Measurements from ENCODE around the gene WDHD1. TPM values are rescaled to one million over a fixed set of nuclear protein-coding genes. Genes with fewer than 3 reads are reported as not detected.
"Not testable (repeated sequence)": the region's sequence is repeated elsewhere in the genome, so short reads cannot be mapped to it uniquely, and the experiment has no call there.

The WDHD1 gene
- total RNA-seq, 1 donor from 2014 or later, result 8.7 TPM

- ATAC-seq, result not testable (repeated sequence)
Measured at GRCh38 chr14:54953609-54954008, 73.3 kb downstream of the WDHD1 start.

DNA sequence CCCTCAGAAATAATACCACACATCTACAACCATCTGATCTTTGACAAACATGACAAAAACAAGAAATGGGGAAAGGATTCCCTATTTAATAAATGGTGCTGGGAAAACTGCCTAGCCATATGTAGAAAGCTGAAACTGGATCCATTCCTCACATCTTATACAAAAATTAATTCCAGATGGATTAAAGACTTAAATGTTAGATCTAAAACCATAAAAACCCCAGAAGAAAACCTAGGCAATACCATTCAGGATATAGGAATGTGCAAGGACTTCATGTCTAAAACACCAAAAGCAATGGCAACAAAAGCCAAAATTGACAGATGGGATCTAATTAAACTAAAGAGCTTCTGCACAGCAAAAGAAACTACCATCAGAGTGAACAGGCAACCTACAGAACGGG is 74.1 kb downstream of the WDHD1 start:
- not testable (repeated sequence) for ATAC-seq

GRCh38 chr14:54947230-54947629 is 79.7 kb downstream of the WDHD1 start:
- no peak for ATAC-seq

- ATAC-seq, result no peak
Measured at GRCh38 chr14:54946500-54946899, 80.4 kb downstream of the WDHD1 start.

DNA sequence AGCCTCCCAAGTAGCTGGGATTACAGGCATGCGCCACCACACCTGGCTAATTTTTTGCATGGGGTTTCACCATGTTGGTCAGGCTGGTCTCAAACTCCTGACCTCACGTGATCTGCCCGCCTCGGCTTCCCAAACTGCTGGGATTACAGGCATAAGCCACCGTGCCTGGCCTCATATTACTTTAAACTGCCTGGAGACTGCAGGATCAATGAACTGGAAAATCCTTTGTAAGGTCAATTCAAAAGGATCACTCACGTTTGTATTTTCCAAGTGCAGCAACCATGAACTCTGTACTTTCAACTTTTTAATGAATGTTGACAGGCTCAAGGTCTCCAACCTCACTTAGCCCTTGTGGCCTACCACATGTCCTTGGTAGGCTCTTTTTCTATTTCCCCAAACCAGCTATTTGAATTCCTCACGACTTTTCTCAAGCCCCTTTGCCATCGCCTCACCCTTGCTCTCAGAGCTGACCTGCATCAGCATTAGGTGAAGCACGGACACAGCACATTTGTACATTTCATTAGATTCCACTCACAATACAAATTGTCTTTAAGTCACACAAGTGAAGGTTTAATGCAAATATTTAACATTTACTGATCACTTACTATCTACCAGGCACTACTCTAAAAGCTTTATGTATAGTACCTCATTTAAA is 82.0 kb downstream of the WDHD1 start:
- ATAC-seq, result no peak

DNA sequence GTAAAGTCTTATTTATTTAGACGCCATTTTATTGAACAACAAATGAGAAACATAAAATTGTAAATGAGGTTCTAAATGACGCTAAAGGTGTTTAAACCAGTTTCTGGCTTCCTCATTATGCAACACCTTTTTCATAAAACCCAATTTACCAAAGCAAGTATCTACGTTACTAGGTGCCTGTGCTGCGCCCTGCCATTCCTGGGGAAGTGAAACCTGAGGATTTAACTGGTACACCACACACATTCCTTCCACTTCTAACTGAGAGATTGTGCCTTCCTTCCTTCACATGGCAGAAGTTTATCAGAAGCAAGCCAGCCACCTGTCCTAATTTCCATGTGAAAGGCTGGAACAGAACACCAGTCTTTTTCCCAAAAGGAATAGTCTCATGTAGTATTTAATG is 84.0 kb downstream of the WDHD1 start:
- ATAC-seq, result no peak

DNA sequence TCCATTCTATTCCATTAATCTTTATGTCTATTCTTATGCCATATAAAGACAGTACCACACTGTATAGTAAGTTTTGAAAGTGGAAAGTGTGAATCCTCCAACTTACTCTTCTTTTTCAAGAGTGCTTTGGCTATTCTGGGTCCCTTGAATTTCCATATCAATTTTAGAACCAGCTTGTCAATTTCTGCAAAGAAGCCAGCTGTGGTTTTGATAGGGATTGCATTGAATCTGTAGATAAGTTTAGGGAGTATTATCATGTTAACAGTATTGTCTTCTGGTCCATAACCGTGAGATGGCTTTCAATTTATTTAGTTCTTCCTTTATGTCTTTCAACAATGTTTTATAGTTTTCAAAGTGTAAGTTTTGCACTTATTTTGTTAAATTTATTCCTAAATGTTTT is 90.1 kb downstream of the WDHD1 start:
- ATAC-seq, result no peak

DNA sequence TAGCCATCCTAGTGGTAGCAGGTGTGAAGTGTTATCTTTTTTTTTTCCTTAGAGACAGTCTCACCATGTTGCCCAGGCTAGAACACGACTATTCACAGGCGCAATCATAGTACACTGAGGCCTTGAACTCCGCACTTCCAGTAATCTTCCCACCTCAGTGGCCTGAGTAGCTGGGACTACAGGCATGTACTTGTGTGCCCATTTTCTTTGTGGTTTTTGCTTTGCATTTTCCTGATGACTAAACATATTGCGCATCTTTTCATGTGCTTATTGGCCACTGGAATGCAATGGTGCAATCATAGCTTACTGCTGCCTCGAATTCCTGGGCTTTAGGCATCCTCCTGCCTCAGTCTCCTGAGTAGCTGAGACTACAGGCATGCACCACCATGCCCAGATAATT is 90.9 kb downstream of the WDHD1 start:
- no peak for ATAC-seq

- no peak for ATAC-seq
Measured at GRCh38 chr14:54935100-54935499, 91.8 kb downstream of the WDHD1 start.

- no peak for ATAC-seq
Measured at GRCh38 chr14:54933006-54933405, 93.9 kb downstream of the WDHD1 start.

GRCh38 chr14:54931598-54932340 is 95.1 kb downstream of the WDHD1 start:
- ATAC-seq, result no peak

DNA sequence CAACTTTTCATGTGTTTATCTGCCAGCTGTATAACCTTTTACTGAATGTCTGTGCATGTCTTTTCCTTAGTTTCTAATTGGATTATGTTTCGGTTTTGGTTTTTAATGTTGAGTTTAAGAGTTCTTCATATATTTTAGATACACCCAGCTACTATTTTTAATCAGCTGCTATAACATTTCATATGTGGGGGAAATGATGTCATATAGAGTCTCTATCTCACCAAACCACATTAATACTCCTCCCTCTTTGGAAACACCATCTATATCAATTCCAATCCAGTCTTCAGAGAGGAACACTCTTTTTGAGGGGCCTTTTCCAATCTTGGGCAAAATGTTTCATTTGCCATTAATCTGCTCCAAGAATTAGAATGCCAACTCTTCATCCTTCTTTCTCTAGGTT is 95.8 kb downstream of the WDHD1 start:
- ATAC-seq, result no peak

GRCh38 chr14:54929556-54929955 is 97.3 kb downstream of the WDHD1 start:
- no peak for ATAC-seq

GRCh38 chr14:54928216-54928615 is 98.7 kb downstream of the WDHD1 start:
- no peak for ATAC-seq

GRCh38 chr14:54927551-54927950 is 99.3 kb downstream of the WDHD1 start:
- no peak for ATAC-seq

GRCh38 chr14:54926570-54926969 is 100.3 kb downstream of the WDHD1 start:
- ATAC-seq, result not testable (repeated sequence)

DNA sequence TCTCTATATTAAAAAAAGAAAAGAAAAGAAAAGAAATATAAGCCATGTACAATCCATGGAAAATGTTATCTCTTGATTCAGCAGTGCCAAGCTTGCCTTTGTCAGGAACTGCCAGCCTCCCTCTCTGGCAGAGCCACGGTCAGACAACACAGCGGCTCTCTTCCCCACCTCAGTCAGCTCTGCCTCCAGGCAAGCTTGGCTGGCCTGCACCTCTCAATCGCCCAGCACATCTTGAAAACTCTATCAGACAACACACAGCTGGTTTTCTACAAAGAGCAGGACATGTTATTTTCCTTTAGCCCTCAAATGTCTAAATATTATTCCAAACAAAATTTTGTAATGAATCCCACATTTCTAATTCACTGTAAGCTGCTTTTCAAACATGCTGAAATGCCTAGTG is 104.3 kb downstream of the WDHD1 start:
- ATAC-seq, result no peak

DNA sequence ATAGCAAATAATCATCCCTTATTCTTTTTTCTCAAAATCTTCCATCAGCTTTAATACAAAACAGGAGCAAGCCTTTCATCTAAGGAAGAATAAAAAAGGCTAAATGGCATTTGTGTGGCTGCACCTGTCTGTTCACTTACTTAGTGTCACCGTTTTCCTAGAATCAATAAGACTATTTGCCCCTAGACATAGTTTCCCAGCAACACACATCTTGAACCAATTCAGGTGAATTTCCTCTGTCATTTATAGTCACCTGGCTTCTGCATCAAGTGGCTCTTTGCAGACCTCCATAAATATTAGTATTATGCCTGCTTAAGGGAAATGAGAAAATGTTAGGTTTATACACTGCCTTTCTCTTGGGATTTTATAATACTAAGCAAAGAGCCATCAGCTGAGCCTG is 106.8 kb downstream of the WDHD1 start:
- ATAC-seq, result no peak

GRCh38 chr14:54919330-54919729 is 107.6 kb downstream of the WDHD1 start:
- ATAC-seq, result no peak

DNA sequence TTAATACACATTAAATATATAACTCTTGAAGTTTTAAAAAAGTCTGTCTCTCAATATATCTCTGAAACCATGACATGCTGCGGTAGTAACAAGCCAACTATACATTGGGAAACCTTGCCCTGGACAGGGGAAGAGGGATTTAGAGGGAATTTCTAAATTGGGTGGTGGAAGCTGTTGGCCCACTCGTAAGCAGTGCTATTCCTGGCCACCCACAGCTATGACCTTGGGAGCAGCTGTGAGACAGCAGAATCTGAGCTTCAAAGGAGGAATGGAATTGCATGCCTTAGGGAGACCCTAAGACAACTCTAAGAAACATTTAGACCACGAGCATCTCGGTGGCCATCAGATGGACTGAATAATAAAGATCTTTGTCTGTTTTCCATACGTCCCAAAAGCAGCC is 108.5 kb downstream of the WDHD1 start:
- no peak for ATAC-seq

DNA sequence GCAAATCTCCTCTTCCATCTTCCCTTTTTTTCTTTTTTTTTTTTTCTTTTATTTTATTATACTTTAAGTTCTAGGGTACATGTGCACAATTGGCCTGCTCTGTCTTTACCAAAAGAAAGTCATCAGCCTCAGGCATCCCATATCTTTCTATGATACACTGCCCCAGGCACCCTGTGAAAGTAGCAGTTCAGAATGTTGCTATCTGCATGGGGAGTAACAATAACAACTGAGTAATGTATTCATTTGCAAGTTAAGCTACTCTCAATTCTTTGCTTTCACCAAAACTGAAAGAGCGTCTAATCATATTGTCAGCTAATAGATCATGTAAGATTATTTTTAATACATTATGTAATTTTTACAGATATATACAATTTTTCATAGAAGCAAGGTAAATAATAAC is 110.8 kb downstream of the WDHD1 start:
- ATAC-seq, result no peak

DNA sequence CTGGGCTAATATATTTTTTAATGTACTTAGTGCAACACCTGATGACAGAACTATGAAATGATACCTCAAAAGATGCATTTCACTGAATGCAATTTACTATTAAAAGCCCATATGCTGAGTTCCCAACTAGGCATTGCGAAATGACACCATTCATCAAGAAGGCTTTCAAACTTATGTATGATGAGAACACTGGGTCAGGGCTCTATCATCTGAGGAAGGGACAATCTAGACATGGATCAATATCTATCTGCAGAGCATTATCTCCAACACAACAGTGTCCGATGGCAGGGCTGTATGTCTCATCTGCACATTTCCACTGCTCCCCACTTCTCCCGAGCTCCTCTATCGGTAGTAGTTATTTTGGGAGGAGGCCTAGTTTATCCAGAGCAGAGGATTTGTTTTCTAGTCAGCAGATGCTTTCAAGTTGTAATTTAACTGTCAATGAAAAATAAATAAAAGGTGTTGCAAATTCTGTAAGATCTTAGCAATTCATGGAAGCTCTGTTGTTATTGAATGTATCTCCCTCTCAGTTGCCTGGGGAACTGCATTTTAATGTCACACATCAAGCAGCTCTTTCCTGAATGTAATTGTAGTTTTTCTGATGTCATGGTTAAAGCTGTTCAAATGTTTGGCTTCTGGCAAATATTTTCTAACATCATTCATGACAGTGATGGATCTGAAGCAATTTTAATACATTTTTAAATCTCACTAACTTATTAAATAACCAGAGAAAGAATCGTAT is 116.9 kb downstream of the WDHD1 start:
- no peak for ATAC-seq

GRCh38 chr14:54908973-54909372 is 117.9 kb downstream of the WDHD1 start:
- ATAC-seq, result not testable (repeated sequence)

DNA sequence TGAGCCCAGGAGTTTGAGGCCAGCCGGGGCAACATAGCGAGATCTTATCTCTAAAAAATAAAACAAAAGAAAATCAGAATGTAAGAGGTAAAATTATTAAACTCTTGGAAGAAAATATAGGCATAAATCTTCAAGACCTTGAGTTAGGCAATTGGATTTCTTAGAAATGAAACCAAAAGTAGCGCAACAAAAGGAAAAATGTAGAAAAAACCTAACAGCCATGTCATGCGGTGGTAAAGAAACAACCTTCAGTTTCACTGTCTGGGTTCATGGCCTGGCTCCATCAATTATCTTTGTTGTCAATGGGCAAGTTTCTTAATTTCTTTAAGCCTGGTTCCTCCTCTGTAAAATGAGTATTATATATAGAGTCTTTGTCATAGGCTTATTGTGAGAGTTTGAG is 118.7 kb downstream of the WDHD1 start:
- no peak for ATAC-seq
